GM10847 (cell line): Measurements from ENCODE around the gene BRME1.

Source experiments
- POLR2A ChIP-seq: IDR thresholded peaks from 2 replicates; pipeline ENCODE4 v1.6.1; 2011; ENCODE audit not compliant: insufficient read length; ENCODE audit errors: extremely low read depth

BRME1 gene

DNA sequence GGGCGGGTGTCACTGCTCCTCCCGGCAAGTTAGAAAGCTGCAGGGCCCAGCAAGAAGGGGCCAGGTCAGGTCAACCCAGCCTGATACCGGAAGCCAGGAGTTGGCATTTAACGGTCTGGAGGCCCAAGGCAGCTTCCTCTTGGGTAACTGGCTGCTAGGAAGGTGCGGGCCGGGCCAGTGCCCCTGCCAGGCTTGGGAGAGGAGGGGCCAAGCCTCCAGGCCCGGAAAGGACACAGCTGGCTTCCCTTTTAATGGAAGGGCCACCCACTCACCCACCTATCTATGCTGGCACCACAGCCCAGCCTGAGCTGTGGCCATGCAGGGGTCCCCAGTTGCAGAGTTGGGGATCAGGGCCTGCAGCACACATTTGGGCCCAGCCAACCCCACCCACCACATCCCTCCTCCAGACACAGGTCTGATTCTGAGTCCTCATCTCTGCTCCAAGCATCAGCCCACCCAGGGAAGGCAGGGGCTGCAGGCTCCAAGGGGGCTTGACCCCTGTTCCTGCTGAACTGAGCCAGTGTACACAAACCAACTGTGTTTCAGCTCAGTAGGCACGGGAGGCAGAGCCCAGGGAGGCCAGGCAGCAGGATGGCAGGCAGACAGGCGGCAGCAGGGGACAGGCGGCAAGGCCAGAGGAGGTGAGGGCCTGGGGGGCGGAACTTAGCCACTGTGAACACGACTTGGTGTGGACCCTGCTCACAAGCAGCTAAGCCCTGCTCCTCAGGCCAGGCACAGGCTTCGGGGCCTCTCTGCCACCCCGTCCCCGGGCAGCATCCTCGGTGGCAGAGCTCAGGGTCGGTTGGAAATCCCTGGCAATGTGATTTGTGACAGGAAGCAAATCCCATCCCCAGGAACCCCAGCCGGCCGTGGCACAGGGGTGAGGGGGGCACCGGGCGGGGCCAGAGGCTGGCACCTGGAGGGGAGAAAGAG lies 69.9 kb downstream of the BRME1 start:
- TF ChIP-seq POLR2A = no peak

DNA sequence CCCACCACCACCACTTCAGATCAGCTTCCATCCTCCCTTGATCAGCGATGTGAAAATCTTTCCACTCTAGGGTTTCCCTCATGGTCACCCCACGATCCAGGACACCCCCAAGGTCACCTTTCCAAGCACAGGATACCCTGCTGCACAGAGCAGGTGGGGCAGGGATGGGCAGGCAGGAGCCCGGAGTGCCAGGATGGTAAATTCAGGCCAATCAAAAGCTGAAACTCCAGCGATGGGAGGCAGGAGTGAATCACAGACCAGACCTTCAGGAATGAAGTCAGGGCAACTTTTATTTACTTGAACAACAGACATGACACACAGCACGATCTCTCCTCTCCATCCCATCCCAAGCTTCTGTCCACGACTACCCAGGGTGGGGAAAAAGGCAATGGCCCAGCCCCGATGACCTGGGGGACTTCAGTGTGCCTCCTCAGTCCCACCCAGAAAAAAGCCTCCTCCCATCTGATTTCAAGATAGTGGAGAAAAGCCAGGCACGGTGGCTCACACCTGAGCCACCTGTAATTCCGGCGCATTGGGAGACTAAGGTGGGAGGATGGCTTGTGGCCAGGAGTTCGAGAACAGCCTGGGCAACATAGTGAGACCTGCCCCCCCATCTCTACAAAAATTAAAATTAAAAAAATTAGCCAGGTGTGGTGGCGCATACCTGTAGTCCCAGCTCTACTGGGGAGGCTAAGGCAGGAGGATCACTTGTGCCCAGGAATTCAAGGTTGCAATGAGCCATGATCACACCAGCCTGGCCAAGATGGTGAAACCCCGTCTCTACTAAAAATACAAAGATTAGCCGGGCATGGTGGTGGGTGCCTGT lies 71.5 kb downstream of the BRME1 start:
- TF ChIP-seq POLR2A = no peak

GRCh38 chr19:13833330-13834243 lies 72.3 kb downstream of the BRME1 start:
- peak; percentile 43 for TF ChIP-seq POLR2A
